Left lung (tissue), 10 donors: Measurements from ENCODE around the gene FRYL. TPM values are rescaled to one million over a fixed set of nuclear protein-coding genes. Genes with fewer than 3 reads are reported as not detected.
"Not testable (repeated sequence)": the region's sequence is repeated elsewhere in the genome, so short reads cannot be mapped to it uniquely, and the experiment has no call there.

ENCODE experiments used
- ATAC-seq: fragments of 200-7000 bp; cut with Tn5 transposase; one replicate; pipeline ENCODE4 v1.9.1; 2020; ENCODE audit warnings: moderate library complexity
- DNase-seq, 4 donors: peaks; one replicate each; pipeline ENCODE4 v3.0.0-alpha.2; 2013 to 2020
- H3K27ac ChIP-seq, 2 donors: fragments of 200-600 bp; sonication (generic) in 1 of 2; one replicate each; pipeline versions ENCODE4 v1.5.0 to v1.8.0; 2020 to 2021
- H3K27me3 ChIP-seq, 2 donors: fragments of 200-600 bp; sonication (generic) in 1 of 2; one replicate each; pipeline versions ENCODE4 v1.5.0 to v1.8.0; 2020 to 2021
- H3K36me3 ChIP-seq, 2 donors: fragments of 200-600 bp; sonication (generic) in 1 of 2; one replicate each; pipeline versions ENCODE4 v1.5.0 to v1.8.0; 2020 to 2021
- H3K4me1 ChIP-seq, 2 donors: fragments of 200-600 bp; one replicate each; pipeline ENCODE4 v1.8.0; 2021
- H3K4me3 ChIP-seq, 2 donors: fragments of 200-600 bp; sonication (generic) in 1 of 2; one replicate each; pipeline versions ENCODE4 v1.5.0 to v1.8.0; 2020 to 2021; ENCODE audit warnings: mild to moderate bottlenecking in 1 of 2
- H3K9me3 ChIP-seq, 2 donors: fragments of 200-600 bp; sonication (generic) in 1 of 2; one replicate each; pipeline versions ENCODE4 v1.5.0 to v1.8.0; 2020 to 2021
- CTCF ChIP-seq, 2 donors: fragments of 200-600 bp; sonication (generic) in 1 of 2; IDR thresholded peaks; one replicate each; pipeline versions ENCODE4 v1.5.0 to v1.8.0; 2021; ENCODE audit warnings: antibody characterized with exemption in 2 of 2
- intact Hi-C, 2 donors: fragments of 100-400 bp; cut with DNase I; formaldehyde crosslinking; loops; one replicate each; pipeline versions ENCODE4 v1.11.2 to v1.14.2; 2022
- polyA plus RNA-seq, 6 donors: library from polyadenylated mRNA; unstranded; fragments of 120-200 nt; gene quantifications; one replicate each; pipeline ENCODE4 v1.2.1, GENCODE V29; 2013; ENCODE audit not compliant: insufficient read length in 6 of 6
- total RNA-seq, 2 donors: library from RNA; stranded (reverse); fragmentation: NEBNext Ultra II Directional; extraction: Animal tissue kit (Norgen Biotek cat#: 25700); gene quantifications; one replicate each; pipeline ENCODE4 v1.2.1, GENCODE V29; 2021
- donor health status: DM: no; HTN: yes; CAD: no.
- donor health status: DM: no; HTN: no; CAD: no.

FRYL gene
- total and polyA plus RNA-seq, 8 donors = 41.9 to 72.7 (median 50.3) TPM

- Histone ChIP-seq H3K4me1 (no peaks in the 10 kb centered on the region), H3K36me3 (no peaks in the 10 kb centered on the region), H3K27ac (no peak overlapping the region), H3K27me3 (no peaks in the 10 kb centered on the region), H3K4me3 (no peak overlapping the region), H3K9me3 (no peaks in the 10 kb centered on the region)
- no peak for TF ChIP-seq CTCF (IDR thresholded peaks at IDR 0.05)
- intact Hi-C loops = no loop called here
- no peak for DNase-seq
- no peak for ATAC-seq
Observed at GRCh38 chr4:48815483-48815882, 35.4 kb upstream of the FRYL start.

DNA sequence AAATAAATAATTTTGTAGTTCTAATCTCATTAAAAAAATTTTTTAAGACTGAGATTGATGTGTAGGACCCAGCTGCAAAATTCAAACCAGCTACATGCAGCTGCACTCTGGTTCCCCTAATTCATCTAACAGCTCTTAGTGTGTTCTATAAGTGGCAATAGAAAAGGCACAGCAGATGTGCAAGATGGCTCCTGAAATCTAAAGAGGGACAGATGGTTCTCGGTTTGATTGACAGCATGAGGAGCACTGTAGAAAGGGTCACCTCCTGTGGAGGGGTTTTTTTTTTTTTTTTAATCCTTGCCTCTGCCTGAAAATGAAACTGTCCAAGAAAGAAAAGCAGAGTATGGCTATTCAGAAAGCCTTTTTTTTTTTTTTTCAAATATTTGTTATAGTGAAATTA is 33.9 kb upstream of the FRYL start:
- DNase-seq = no peak
- no peak for TF ChIP-seq CTCF (IDR thresholded peaks at IDR 0.05)
- intact Hi-C loops = no loop called here

GRCh38 chr4:48812866-48813265 is 32.8 kb upstream of the FRYL start:
- Histone ChIP-seq H3K4me3 (no peak overlapping the region), H3K27me3 (no peaks in the 10 kb centered on the region), H3K27ac (no peak overlapping the region), H3K9me3 (no peaks in the 10 kb centered on the region), H3K36me3 (no peaks in the 10 kb centered on the region), H3K4me1 (no peaks in the 10 kb centered on the region)
- DNase-seq (no peak), ATAC-seq (no peak)
- TF ChIP-seq CTCF (IDR thresholded peaks at IDR 0.05) = no peak
- intact Hi-C loops = no loop called here

More for the DNA sequence above, 33.9 kb upstream of the FRYL start:
- H3K4me3 ChIP-seq = no peak overlapping the region
- no peaks in the 10 kb centered on the region for H3K4me1 ChIP-seq
- H3K27ac ChIP-seq = no peak overlapping the region
- H3K36me3 ChIP-seq = no peaks in the 10 kb centered on the region
- no peak for ATAC-seq
- no peaks in the 10 kb centered on the region for H3K9me3 ChIP-seq
- no peaks in the 10 kb centered on the region for H3K27me3 ChIP-seq

DNA sequence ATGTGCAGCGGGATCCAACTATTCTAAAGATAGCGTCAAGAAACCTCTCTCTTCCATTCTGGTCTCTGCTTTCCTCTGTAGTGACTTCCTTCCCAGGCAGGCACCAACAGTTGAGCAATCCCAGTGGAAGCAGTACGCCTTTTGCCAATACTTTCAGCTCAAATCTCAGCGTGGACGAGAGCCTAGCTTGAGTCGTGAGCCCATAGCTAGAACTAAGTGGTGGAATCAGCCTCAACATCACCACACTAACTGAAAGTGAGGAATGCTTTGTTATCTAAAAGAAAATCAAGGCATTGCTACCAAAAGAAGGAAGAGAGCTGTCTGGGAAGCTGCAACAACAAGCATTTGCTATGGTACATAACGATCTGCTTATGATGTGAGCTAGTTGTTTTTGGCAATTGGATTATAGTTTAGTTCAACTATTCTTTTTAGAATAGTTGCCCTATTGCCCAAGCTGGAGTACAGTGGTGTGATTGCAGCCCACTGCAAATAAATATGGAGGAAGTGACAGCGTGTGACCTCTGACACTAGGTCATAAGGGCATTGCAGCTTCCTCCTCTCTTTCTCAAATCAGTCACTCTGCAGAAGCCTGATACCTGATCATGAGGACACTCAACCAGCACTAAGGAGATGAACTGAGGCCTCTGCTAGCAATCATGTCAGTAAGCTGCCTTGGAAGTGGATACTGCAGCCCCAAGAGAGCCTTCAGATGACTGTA is 24.7 kb upstream of the FRYL start:
- intact Hi-C loops = no loop called here
- ATAC-seq (peak; percentile 37), DNase-seq (peak in 1 of 4 donors; percentile 42)
- H3K4me1 ChIP-seq = peaks cover 0 to 4% of the 10 kb centered on the region in 2 donors
- no peak for TF ChIP-seq CTCF (IDR thresholded peaks at IDR 0.05)
- no peak overlapping the region for H3K4me3 ChIP-seq
- no peak overlapping the region for H3K27ac ChIP-seq
- H3K27me3 ChIP-seq = no peaks in the 10 kb centered on the region
- no peaks in the 10 kb centered on the region for H3K36me3 ChIP-seq
- no peaks in the 10 kb centered on the region for H3K9me3 ChIP-seq

DNA sequence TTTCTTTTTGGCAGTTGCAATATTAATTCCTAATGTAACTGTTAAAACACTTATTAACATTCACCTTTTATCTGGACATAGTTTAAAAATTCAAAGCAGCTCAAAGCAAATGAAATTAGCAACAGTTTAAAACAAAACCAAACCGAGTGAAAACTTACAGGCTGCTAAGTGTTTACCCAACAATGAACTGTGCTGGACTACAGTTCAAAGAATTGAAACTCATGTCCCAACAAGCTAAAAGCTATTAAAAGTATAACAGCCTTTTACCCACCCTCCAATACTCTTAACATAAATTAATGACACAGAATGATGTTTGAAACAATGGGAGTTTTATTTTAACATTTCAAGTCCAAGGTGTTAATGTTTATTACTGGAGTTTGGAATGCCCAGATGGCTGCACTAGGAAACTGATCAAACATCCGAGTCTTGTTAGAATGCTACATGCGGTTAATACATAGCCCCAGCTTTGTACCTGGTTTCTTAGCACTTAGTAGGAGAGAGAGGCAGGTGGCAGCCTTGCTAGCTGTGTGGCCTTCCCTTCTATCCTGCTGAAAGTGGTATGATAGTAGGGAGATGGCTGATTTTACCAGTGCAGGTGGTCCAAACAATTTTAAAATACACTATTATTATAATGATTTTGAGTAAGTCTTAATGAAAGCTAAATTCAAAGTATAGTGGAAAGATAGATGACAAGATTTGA is 21.1 kb upstream of the FRYL start:
- Histone ChIP-seq H3K9me3 (no peaks in the 10 kb centered on the region), H3K4me3 (no peak overlapping the region), H3K27ac (peak overlapping the region in 1 of 2 donors; percentile 2), H3K36me3 (no peaks in the 10 kb centered on the region), H3K27me3 (no peaks in the 10 kb centered on the region), H3K4me1 (peaks cover 0 to 4% of the 10 kb centered on the region in 2 donors)
- intact Hi-C loops = no loop called here
- no peak for ATAC-seq
- TF ChIP-seq CTCF (IDR thresholded peaks at IDR 0.05) = no peak
- DNase-seq = no peak

DNA sequence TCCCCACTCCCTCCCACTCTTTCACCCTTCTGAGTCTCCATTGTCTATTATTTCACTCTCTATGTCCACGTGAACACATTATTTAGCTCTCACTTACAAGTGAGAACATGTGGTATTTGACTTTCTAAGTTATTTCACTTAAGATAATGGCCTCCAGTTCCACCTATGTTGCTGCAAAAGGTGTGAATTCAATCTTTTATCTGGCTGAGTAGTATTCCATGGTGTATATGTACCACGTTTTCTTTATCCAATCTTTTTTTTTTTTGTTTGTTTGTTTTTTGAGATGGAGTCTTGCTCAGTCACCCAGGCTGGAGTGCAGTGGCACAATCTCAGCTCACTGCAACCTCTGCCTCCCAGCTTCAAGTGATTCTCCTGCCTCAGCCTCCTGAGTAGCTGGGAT is 20.1 kb upstream of the FRYL start:
- H3K4me1 ChIP-seq, H3K36me3 ChIP-seq, ATAC-seq, intact Hi-C loops, H3K27ac ChIP-seq, H3K27me3 ChIP-seq, DNase-seq, H3K4me3 ChIP-seq, H3K9me3 ChIP-seq: not testable (repeated sequence)
